Skeletal muscle satellite cell (primary cell): Measurements from ENCODE around the gene MBD6.
"Not testable (repeated sequence)": the region's sequence is repeated elsewhere in the genome, so short reads cannot be mapped to it uniquely, and the experiment has no call there.

Source experiments
- H3K27me3 ChIP-seq: 2 replicates; pipeline ENCODE4 v1.7.0; 2013; ENCODE audit warnings: low read length; ENCODE audit not compliant: control insufficient read depth, insufficient read depth
- H3K36me3 ChIP-seq: 2 replicates; pipeline ENCODE4 v1.7.0; 2013; ENCODE audit warnings: mild to moderate bottlenecking, control low read depth, low read length; ENCODE audit not compliant: insufficient read depth
- H3K4me1 ChIP-seq: 2 replicates; pipeline ENCODE4 v1.7.0; 2013; ENCODE audit warnings: low read length; ENCODE audit not compliant: control insufficient read depth, insufficient read depth
- H3K4me2 ChIP-seq: 2 replicates; pipeline ENCODE4 v1.7.0; 2013; ENCODE audit warnings: mild to moderate bottlenecking, low read length
- H3K4me3 ChIP-seq: 2 replicates; pipeline ENCODE4 v1.7.0; 2013; ENCODE audit warnings: low read length
- H3K9ac ChIP-seq: 2 replicates; pipeline ENCODE4 v1.7.0; 2013; ENCODE audit warnings: mild to moderate bottlenecking, low read depth, low read length, moderate library complexity
- H3K9me3 ChIP-seq: replicated peaks from 2 replicates; pipeline ENCODE4 v1.7.0; 2013; ENCODE audit warnings: mild to moderate bottlenecking, control low read depth, low read length

The MBD6 gene

GRCh38 chr12:57495051-57495701 is 27.4 kb upstream of the MBD6 start:
- not testable (repeated sequence) for H3K4me1 ChIP-seq, H3K27me3 ChIP-seq, H3K4me3 ChIP-seq, H3K9ac ChIP-seq, H3K9me3 ChIP-seq, H3K4me2 ChIP-seq
- peaks cover 51% of the 10 kb centered on the region for H3K36me3 ChIP-seq

- Histone ChIP-seq H3K9ac (no peak overlapping the region), H3K27me3 (no peaks in the 10 kb centered on the region), H3K4me3 (no peak overlapping the region), H3K4me2 (no peak overlapping the region), H3K4me1 (no peaks in the 10 kb centered on the region), H3K9me3 (no peaks in the 10 kb centered on the region), H3K36me3 (peaks cover 51% of the 10 kb centered on the region)
Observed at GRCh38 chr12:57496822-57497221, 25.8 kb upstream of the MBD6 start.

- no peak overlapping the region for H3K4me3 ChIP-seq
- no peaks in the 10 kb centered on the region for H3K9me3 ChIP-seq
- H3K4me1 ChIP-seq, result no peaks in the 10 kb centered on the region
- no peak overlapping the region for H3K9ac ChIP-seq
- no peaks in the 10 kb centered on the region for H3K27me3 ChIP-seq
- H3K4me2 ChIP-seq, result no peak overlapping the region
- H3K36me3 ChIP-seq, result peaks cover 53% of the 10 kb centered on the region
Observed at GRCh38 chr12:57497223-57498131, 25.1 kb upstream of the MBD6 start.

GRCh38 chr12:57498132-57498502 is 24.5 kb upstream of the MBD6 start:
- no peaks in the 10 kb centered on the region for H3K9me3 ChIP-seq
- H3K36me3 ChIP-seq, result peaks cover 47% of the 10 kb centered on the region
- H3K9ac ChIP-seq, result no peak overlapping the region
- H3K27me3 ChIP-seq, result no peaks in the 10 kb centered on the region
- H3K4me1 ChIP-seq, result no peaks in the 10 kb centered on the region
- H3K4me3 ChIP-seq, result no peak overlapping the region
- no peak overlapping the region for H3K4me2 ChIP-seq

GRCh38 chr12:57498571-57498970 is 24.1 kb upstream of the MBD6 start:
- H3K36me3 ChIP-seq, result peaks cover 47% of the 10 kb centered on the region
- H3K4me3 ChIP-seq, result no peak overlapping the region
- no peaks in the 10 kb centered on the region for H3K9me3 ChIP-seq
- H3K4me1 ChIP-seq, result no peaks in the 10 kb centered on the region
- H3K27me3 ChIP-seq, result no peaks in the 10 kb centered on the region
- no peak overlapping the region for H3K4me2 ChIP-seq
- no peak overlapping the region for H3K9ac ChIP-seq

- no peaks in the 10 kb centered on the region for H3K4me1 ChIP-seq
- no peaks in the 10 kb centered on the region for H3K9me3 ChIP-seq
- peaks cover 53% of the 10 kb centered on the region for H3K36me3 ChIP-seq
- no peak overlapping the region for H3K4me2 ChIP-seq
- no peak overlapping the region for H3K9ac ChIP-seq
- no peaks in the 10 kb centered on the region for H3K27me3 ChIP-seq
- no peak overlapping the region for H3K4me3 ChIP-seq
Observed at GRCh38 chr12:57500213-57500612, 22.4 kb upstream of the MBD6 start.

GRCh38 chr12:57502311-57502969 is 20.2 kb upstream of the MBD6 start:
- H3K4me2 ChIP-seq, H3K4me1 ChIP-seq, H3K4me3 ChIP-seq, H3K27me3 ChIP-seq, H3K9me3 ChIP-seq, H3K9ac ChIP-seq: not testable (repeated sequence)
- peaks cover 56% of the 10 kb centered on the region for H3K36me3 ChIP-seq

- H3K27me3 ChIP-seq, H3K4me1 ChIP-seq, H3K9me3 ChIP-seq, H3K4me2 ChIP-seq, H3K4me3 ChIP-seq, H3K9ac ChIP-seq: not testable (repeated sequence)
- peaks cover 41% of the 10 kb centered on the region for H3K36me3 ChIP-seq
Observed at GRCh38 chr12:57506541-57506940, 16.1 kb upstream of the MBD6 start.

GRCh38 chr12:57507796-57508195 is 14.8 kb upstream of the MBD6 start:
- not testable (repeated sequence) for H3K27me3 ChIP-seq, H3K9me3 ChIP-seq, H3K4me3 ChIP-seq, H3K4me2 ChIP-seq, H3K4me1 ChIP-seq, H3K9ac ChIP-seq
- H3K36me3 ChIP-seq, result peaks cover 47% of the 10 kb centered on the region

GRCh38 chr12:57511161-57511560 is 11.5 kb upstream of the MBD6 start:
- H3K4me3 ChIP-seq, result no peak overlapping the region
- no peak overlapping the region for H3K9ac ChIP-seq
- H3K9me3 ChIP-seq, result no peaks in the 10 kb centered on the region
- H3K4me2 ChIP-seq, result no peak overlapping the region
- no peaks in the 10 kb centered on the region for H3K4me1 ChIP-seq
- no peaks in the 10 kb centered on the region for H3K27me3 ChIP-seq
- H3K36me3 ChIP-seq, result peaks cover 62% of the 10 kb centered on the region

- Histone ChIP-seq H3K4me3 (no peak overlapping the region), H3K4me1 (no peaks in the 10 kb centered on the region), H3K36me3 (peaks cover 64% of the 10 kb centered on the region), H3K9ac (no peak overlapping the region), H3K27me3 (no peaks in the 10 kb centered on the region), H3K9me3 (no peaks in the 10 kb centered on the region), H3K4me2 (no peak overlapping the region)
Observed at GRCh38 chr12:57511588-57512325, 10.9 kb upstream of the MBD6 start.
